ENCODE data around the gene TTLL12. TPM values are rescaled to one million over a fixed set of nuclear protein-coding genes. Genes with fewer than 3 reads are reported as not detected.

The TTLL12 gene
- polyA plus RNA-seq, 1 donor, result 22.2 TPM

DNA sequence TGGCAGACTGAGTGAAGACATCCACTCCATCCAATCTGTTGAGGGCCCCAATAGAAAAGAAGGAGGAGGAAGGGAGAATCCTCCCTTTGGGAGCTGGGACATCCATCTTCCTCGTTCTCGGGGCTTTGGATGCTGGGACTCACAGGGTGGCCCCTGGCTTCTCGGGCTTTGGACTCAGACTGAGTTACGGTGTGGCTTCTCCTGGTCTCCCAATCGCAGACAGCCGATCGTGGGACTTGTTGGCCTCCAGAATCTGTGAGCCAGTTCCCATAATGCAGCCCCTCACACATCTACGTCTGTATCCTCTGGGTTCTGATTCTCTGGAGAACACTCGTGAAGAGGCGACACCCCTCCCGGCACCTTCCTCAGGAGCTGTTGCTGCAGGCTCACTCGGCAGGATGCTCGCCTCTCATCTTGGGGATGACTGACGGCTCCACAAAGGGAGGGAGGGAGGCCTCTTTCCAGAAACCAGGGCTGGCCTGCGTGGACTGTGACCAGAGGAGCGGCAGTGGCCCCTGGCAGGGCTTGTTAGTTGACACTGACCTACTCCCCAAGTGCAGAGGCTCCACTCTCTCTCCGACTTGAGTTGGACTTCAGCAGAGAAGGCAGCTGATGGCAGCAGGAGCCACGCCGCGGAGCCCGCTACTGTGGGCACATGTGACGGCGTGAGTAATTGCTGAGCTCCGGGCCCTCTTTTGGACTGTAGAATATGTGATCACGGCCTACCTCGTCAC lies 14.7 kb upstream of the TTLL12 start:
- DNase-seq, result no peak

DNA sequence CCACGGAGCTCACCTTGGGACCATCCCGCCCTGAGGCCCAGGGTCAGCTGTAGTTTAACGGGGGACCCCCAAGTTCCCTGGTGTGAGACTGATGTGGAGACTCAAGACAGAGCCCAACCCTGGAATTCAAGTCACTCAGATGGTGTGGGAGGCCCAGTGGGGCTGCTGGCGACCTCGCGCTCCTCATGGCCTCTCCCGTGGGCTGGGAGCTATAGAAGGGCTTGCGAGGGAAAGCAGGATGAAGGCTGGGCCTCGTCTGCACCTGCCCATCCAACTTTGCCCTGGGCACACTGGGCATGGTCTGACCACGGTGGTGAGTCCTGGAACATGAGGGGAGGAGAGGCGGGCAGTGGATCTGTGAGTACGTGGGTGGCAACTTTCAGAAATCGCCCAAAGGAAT lies 13.6 kb upstream of the TTLL12 start:
- no peak for DNase-seq

DNA sequence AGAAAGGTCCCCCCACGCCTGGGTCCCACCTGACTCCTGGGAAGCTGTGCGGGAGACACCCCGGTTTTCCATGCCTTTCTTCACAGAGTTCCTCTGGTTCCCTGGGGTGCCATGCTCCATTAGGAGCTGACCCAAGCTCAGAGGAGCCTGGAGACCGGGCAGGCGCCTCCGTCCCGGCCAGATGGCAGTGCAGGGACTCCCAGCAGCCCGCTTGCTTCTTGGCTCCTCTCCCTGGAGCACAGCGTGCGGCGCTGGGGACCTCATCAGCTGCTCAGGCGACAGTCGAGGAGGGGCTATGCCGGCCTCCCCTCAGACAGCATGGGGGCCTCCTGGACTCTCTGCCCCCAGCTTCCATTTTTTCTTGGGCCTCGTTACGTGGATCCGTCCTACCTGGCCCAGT lies 13.1 kb upstream of the TTLL12 start:
- DNase-seq, result no peak

DNA sequence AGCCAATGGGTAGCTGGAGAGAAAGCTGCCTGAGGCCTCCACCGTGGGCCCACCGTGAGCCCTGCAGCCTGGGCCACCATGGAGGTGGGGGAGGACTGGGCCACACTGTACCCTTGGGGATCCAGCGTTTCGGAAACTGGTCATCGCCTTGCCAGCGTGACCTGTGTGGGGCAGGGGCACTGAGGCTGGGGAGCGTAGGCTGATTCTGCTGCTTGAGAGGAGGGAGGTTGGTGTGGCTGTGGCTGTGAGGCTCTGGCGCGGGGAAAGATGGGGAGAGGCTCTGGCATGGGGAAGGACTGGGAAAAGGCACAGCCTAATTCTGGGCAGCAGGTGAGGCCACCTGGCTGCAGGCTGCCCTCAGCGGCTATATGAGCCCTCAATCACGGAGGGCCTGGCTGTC lies 12.6 kb upstream of the TTLL12 start:
- DNase-seq, result no peak

DNA sequence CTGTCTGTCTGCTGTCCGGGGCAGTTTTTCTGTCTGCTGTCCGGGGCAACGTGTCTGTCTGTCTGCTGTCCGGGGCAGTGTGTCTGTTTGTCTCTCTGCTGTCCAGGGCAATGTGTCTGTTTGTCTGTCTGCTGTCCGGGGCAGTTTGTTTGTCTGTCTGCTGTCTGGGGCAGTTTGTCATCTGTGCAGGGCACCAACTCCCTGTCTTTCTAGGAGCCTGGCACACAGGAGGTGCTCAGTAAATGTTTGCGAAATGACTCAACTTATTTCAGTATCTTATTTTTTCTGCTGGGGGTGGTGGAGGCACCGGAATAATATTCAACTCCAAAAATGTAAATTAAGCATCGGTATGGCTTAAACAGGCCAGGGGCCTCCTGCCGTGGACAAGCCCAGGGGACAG lies 12.0 kb upstream of the TTLL12 start:
- DNase-seq, result no peak

DNA sequence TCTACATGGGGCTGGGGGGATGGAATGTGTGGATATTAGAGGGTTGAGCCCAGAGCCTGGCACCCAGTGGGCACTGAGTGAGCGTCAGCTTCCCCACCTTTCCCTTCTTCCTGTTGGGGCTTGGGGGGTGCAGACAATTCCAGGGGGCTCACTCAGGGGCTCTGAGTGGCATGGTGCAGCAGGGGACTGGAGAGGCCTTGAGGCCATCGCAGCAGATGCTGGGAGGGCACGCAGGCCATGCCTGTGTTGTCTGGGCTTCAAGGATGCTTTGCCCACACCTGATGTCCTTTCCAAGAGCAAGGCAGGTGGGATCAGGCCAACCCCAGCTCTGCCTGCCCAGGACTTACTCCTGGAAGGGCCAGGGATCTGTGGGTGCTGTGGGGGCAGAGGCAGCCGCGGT lies 11.2 kb upstream of the TTLL12 start:
- no peak for DNase-seq

DNA sequence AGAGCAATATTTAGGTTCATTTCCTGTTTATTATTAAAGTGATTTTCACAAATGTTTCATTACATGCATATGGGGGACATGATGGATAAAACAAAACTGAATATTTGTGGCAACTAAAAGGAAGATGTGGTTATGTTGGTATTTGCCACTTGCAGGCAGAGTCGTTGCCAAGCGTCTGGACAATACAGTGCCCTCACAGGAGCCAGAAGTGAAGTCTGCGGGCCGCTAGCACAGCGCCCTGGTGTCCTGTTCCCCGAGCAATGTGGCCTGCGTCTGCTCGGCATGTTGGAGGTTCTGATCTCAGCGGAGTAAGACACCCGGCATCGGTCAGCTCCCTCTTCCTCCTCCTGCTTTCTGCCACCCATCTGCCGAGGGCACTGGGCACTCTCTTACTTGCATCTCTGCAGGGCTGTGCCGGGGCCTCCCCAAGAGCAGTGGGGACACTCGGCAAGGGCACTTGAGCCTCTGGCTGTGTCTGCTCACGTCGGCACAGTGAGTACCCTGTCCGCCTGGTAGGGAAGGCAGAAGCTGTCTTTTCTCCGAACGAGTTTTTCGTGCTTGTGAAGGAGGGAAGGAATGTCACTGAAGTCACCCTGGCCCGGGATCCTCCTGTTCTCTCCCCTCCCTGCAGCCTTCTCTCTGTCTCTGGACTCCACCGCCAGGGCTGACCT lies 10.5 kb upstream of the TTLL12 start:
- DNase-seq, result no peak

DNA sequence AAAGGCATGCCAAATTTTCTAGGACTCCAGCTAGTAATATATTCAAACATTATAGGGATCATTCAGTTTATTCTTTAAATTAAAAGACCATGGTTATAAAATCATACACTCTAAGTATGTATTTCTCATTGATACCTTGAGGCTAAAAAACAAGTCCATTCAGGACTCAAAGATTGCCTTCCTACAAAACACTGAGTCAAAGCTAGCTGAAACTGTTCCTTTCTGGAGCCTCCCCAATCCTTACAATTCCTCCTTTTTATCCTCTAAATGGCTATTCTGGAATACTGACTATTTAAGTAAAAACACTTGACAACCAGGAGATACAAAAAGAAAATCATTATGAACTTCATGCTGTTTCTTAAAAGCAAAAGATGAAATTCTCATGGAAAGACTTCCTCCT lies 4.9 kb upstream of the TTLL12 start:
- DNase-seq, result no peak

DNA sequence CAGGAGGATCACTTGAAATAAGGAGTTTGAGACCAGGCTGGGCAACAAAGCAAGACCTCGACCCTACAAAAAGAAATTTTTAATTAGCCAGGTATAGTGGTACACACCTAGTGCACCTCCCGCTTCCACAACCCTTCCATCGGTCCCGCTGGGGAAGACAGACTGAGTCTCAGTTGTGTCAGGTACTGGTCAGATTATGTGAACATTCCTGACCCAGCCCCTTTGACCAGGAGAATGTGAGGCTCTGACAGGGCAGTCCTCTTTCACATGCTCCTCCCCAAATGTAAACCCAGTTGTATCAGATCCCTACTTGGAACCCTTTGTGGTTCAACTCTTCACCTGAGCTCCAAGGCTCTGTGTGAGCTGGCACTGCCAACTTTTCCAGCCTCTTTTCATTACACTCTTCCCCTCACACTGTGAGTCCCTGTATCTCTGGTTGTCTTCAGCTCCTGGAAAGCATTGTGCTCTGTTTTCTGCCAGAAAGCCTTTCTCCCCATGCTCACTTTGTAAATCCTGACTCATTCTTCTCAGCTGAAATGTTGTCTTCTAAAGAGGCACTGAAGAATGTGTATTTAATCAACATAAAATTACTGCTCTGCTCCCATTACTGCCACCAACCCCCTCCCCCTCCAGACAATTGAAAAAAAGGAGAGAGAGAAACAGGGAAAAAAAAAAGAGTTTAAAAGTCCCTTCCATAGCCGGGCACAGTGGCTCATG lies 2.1 kb upstream of the TTLL12 start:
- DNase-seq, result no peak

DNA sequence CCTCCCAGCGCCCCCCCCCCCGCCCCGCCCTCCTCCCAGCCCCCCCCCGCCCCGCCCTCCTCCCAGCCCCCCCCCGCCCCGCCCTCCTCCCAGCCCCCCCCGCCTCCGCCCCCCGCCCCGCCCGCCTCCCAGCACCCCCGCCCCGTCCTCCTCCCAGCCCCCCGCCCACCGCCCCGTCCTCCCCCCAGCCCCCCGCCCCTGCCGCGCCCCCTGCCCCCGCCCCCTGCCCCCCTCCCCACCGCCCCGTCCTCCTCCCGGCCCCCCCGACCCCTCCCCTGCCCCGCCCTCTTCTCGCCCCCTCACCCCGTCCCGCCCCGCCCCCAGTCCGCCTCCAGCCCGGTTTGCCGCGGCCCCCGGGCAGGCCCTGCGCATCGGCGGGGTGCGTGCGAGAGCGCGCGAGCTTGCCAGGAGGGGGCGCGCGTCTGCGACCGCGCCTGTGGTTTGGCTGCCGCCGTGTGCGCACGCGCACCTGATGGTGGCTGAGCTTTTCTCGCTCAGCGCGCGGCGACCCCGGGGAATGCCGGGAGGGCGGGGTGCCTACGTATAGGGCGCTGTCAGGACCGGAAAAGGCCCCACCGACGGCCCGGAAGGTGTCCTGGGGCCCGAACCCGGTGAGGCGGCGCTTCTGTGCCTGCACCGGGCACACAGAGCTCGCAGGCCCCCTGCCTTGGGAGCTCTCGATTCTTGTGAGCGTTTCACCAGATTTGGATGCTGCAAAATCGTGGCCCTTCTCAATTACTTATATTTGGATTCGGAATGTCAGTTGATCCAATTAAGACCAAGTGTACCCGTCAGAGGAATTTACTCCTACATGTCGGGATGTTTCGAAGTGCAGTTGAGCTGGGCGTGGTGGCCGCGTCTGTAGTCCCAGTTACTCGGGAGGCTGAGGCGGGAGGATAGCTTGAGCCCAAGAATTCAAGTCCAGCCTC lies 501 bp upstream of the TTLL12 start:
- peak; percentile 96 for DNase-seq

DNA sequence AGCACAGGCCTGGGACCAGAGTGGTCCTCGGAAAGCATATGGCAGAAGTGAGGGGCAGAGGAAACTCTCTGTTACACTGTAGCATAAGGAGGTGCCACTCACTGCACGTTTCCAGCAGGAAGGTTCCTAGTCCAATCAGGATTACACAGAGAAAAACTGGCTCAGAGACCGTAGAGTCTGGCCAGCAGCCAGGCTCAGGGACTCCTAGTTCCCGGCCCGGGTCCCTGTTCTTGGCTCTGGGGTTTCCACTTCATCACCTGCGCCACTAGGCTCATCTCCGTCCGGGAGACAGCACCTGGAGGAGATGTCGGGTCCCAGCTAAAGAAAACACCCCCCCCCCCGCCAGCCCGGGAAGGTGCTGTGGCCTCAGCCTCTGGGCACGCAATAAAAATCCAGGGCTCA lies 1.1 kb downstream of the TTLL12 start:
- peak; percentile 34 for DNase-seq

DNA sequence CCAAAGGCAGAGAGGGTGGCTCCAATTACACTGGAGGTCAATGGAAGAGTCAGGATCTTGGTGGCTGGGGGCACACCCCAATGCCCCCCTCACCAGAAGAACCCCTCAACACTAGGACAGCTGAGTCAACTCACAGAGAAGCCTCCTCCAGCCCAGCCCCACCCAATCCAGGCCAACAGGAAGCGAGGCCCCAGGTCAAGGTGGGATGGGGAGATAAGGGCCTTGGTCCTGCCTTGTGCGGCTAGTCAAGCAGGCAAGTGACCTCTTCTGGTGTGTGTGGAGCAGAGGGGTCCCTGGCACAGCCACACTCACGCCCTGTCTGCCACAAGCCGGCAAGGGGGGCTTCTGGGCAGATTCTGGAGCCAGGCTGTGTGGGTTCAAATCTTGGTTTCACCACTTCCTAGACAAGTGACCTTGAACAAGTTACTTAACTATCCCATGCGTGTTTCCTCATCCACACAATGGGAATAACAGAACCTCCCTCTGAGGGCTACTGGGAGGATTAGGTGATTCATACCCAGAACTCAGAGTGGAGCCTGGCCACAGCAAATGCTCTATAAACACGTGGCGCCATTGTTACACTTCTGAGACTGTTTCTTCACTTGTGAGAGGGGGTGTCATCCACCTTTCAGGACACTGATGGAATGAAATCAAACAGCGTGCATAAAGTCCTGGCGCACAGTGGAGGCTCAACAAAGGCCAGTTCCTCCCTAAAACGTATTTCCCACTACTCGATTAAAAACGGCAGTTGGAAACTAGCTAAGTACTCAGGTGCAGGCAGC lies 3.2 kb downstream of the TTLL12 start:
- DNase-seq, result no peak

DNA sequence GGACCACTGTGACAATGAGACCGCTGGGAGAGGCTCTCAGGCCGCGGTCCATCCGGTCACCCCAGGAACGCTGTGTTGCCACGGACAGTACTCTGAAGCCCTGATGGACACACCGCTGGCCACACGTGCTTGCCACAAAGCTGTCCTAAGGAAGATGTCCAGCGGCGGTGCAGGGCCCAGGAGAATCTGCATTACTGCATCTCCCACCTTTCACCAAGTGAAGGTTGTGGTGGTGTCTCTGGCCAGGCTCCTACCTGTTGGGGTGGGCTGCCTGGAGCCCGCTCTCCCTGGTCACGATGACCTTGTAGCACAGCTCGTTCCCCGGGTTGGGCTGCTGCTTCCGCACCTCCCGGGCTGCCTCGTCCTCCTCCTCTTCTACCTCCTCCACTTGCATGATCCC lies 4.2 kb downstream of the TTLL12 start:
- no peak for DNase-seq

DNA sequence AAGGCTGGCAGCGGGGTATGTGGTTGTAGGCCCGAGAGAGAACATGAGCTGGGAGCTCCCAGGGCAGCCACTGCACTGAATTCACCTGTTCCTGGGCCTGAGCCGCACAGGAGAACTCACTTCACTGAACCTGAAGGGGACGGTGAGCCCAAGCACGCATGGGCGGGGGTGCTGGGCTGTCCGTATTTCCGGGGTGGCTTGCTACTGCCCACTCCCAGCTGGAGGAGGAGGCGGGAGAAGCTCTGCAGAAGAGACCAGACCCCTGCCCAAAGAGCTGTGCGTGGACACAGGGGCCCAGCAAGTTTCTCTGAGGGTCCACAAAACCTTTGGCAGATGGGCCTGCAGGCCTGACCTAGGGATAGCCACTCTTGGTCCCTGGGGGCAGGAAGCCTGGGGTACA lies 4.8 kb downstream of the TTLL12 start:
- DNase-seq, result no peak

DNA sequence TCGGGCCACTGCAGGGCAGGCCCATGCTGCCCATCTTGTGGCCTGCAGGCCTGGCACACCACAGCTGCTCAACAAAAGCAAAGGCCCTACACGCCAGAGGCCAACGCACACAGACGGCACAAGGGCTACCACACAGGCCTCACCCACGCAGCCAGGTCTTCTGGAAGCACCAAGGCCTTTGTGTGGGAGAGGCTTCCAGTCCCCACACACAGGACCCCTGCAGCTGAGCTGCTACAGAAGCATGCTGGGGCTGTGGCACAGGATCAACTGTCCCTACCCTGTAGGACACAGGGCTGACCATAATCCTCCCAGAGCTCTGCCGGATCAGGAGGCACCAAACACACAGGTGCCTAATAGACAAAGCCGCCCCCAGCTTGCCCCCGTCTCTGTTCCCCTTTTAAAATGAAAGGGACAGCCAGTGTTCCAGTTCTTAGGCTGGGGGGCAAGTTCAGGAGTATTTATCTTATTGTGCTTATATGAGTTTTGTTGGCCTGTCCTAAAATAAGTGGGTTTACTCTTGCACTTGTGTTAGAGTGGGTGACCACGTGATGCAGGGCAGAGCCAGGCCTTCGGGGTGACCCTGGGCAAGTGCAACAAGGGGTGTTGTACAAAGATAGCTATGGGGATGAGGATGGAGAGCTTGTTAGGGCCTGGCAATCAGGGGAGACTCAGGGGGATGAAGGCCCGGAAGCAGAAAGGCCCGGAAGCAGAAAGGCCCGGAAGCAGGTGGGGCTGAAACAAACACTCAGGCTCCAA lies 5.4 kb downstream of the TTLL12 start:
- no peak for DNase-seq

DNA sequence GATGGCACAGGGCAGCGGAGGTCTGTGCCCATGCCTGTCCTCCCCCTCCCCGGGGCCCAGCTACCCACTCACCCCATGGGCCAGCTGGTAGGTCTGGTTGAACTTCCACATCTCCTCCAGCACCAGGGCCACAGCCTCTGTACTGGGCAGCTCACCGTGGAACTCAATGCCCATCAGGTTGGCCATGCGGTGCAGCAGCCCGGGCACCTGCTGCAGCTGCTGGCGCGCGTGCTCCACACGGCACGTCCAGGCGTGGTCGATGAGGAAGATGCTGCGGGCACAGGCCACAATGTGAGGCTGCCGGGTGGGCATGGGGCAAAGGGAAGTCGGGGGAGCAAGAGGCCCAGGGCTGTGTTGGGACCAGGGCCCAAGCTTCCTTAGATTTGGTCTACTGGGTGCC lies 6.3 kb downstream of the TTLL12 start:
- DNase-seq, result no peak

DNA sequence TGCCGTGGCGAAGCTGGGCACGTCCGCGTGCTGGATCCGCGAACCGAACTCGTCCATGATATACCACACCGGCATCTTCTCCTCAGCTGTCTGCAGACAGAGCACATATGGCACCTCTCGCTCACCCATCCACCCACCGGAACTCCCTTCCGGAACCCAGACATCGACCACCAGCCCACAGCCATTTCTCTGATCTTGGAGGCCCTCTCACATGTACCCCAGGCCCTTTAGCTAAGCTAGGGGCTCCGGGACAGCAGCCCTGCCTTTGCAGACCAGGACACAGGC lies 7.1 kb downstream of the TTLL12 start:
- DNase-seq, result no peak

DNA sequence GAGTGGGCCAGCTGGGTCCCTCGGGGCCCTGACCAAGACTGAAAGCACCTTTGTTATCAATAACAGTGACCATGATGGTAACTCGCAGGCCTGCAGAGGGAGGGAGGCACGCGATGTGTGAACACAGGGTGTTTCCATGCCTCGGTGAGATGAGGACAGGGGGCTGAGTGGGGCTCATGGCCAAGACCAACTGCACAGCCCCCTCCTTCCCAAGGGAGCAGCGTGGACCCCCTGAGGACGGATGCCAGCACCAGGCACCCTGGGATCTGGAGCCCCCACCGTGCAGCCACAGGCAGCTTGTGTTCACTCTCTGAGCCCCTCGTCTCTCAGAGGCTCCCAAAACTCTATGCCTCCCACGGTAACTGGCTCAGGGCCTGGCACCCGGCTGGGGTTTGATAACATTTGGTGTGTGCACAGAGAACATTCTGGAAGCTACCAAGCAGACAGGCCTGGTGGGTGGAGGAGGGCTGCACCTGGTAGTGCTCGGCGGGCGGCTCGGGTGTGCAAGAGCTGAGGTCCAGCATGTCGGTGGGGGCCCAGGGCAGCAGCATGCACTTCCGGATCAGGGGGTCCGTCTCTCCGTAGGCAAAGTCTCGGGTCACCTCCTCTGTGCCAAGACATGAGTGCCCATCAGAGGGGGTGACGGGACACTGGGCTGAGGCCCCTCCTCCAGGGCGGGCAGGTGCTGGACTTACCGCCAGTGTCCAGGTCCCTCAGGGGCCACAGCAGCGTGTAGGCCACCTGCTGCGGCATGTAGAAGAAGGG lies 7.6 kb downstream of the TTLL12 start:
- no peak for DNase-seq

DNA sequence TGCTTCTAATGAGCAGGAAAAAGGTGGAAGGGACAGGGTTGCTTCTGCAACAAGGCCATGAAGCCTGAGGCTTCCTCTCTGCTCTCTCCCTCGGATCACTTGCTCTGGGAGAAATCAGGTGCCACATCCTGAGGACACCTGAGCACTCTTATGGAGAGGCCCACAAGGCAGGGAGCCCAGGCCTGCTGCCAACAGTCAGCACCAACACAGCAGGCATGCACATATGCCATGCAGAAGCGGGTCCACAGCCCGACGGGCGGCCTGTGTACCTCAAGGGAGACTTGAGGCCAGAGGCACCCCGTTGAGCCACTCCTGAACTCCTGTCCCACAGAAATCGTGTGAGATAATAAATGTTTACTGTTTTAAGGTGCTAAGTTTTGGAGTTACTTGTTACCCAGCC lies 9.5 kb downstream of the TTLL12 start:
- DNase-seq, result no peak

DNA sequence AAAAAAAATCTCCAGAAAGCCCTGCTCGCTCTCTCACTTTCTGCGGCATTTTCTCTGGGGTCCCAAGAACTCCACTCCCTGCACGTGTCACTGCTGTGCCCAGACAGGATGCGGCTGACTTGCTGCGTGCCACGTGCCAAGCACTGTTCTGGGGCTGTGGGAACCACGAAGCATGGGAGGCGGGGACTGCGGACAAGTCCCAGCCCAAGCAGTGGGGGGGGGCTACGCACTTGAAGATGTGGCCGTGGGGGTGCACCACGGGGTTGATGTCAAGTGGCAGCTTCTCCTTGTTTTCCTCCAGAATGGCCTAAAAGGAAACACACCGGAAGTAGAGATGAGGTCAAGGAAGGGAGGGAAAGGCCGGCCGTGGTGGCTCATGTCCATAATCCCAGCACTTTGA lies 10.8 kb downstream of the TTLL12 start:
- no peak for DNase-seq

All from left kidney (tissue), 2 donors.